ENCODE results near the gene AMN.

GRCh38 chr14:102966681-102967505, 44.4 kb downstream of the AMN start:
- TF ChIP-seq CTCF (IDR thresholded peaks at IDR 0.05) (no peak), POLR2A (IDR thresholded peaks at IDR 0.05) (no peak), EP300 (IDR thresholded peaks at IDR 0.05) (peak in 1 of 2 donors; percentile 2)
